ENCODE data around the gene WNT7A.

Gene WNT7A

GRCh38 chr3:13884851-13885703, 5.2 kb upstream of the WNT7A start:
- peak; percentile 64 for DNase-seq (ENCODE audit: low spot score)

- no peak for DNase-seq (ENCODE audit: low spot score)
Observed at GRCh38 chr3:13883681-13884080, 3.8 kb upstream of the WNT7A start.

- no peak for DNase-seq (ENCODE audit: low spot score)
Observed at GRCh38 chr3:13882876-13883275, 3.0 kb upstream of the WNT7A start.

- DNase-seq (ENCODE audit: low spot score): no peak
Observed at GRCh38 chr3:13881536-13882410, 1.9 kb upstream of the WNT7A start.

- no peak for DNase-seq (ENCODE audit: low spot score)
Observed at GRCh38 chr3:13880811-13881156, 913 bp upstream of the WNT7A start.

- no peak for DNase-seq (ENCODE audit: low spot score)
Observed at GRCh38 chr3:13879102-13879945, 547 bp downstream of the WNT7A start.

GRCh38 chr3:13878281-13879101, 1.4 kb downstream of the WNT7A start:
- DNase-seq (ENCODE audit: low spot score): no peak

GRCh38 chr3:13877911-13878280, 2.0 kb downstream of the WNT7A start:
- DNase-seq (ENCODE audit: low spot score): no peak

GRCh38 chr3:13876451-13877100, 3.3 kb downstream of the WNT7A start:
- no peak for DNase-seq (ENCODE audit: low spot score)

- DNase-seq (ENCODE audit: low spot score): no peak
Observed at GRCh38 chr3:13874891-13875290, 5.0 kb downstream of the WNT7A start.

GRCh38 chr3:13873818-13874217, 6.1 kb downstream of the WNT7A start:
- DNase-seq (ENCODE audit: low spot score): no peak

- DNase-seq (ENCODE audit: low spot score): no peak
Observed at GRCh38 chr3:13872451-13872850, 7.4 kb downstream of the WNT7A start.

GRCh38 chr3:13871791-13872190, 8.1 kb downstream of the WNT7A start:
- no peak for DNase-seq (ENCODE audit: low spot score)

- no peak for DNase-seq (ENCODE audit: low spot score)
Observed at GRCh38 chr3:13870902-13871301, 9.0 kb downstream of the WNT7A start.

- no peak for DNase-seq (ENCODE audit: low spot score)
Observed at GRCh38 chr3:13869761-13870343, 10.0 kb downstream of the WNT7A start.

GRCh38 chr3:13868844-13869724, 10.8 kb downstream of the WNT7A start:
- DNase-seq (ENCODE audit: low spot score): no peak

GRCh38 chr3:13867732-13868131, 12.1 kb downstream of the WNT7A start:
- no peak for DNase-seq (ENCODE audit: low spot score)

- DNase-seq (ENCODE audit: low spot score): no peak
Observed at GRCh38 chr3:13866041-13866965, 13.6 kb downstream of the WNT7A start.
